HEK293 (cell line): ENCODE results near the gene HSFX3.
A peak's percentile ranks its signal among the peaks of the same experiment; 100 is the strongest.

Experiments
- CTCF ChIA-PET: fragments of 350-600 bp; formaldehyde crosslinking; extraction: SDS; loops from one replicate; lab custom pipeline; 2021; ENCODE audit warnings: antibody characterized with exemption; lab: Yijun Ruan, JAX
- POLR2A ChIA-PET: fragments of 300-600 bp; formaldehyde crosslinking; extraction: SDS; loops from one replicate; lab custom pipeline; 2020; ENCODE audit warnings: antibody characterized with exemption, inconsistent platforms; lab: Yijun Ruan, JAX
- H3K27ac ChIP-seq: fragments of 200-500 bp; sonication (Bioruptor generic); 2 replicates; pipeline ENCODE4 v1.5.1; 2014; ENCODE audit warnings: low read depth, low read length, control low read depth, inconsistent platforms; ENCODE audit errors: extremely low read depth
- H3K36me3 ChIP-seq, 2 experiments: fragments of 200-500 bp in 1 of 2; sonication (Bioruptor generic) in 1 of 2; 1 replicate in 1 of 2; 2 replicates in 1 of 2; pipeline ENCODE4 v1.5.1; 2014 to 2017; ENCODE audit warnings: inconsistent platforms in 2 of 2, low read length in 2 of 2; ENCODE audit not compliant: control insufficient read depth in 2 of 2, insufficient read depth in 1 of 2
- H3K4me1 ChIP-seq: fragments of 200-500 bp; sonication (Bioruptor generic); 2 replicates; pipeline ENCODE4 v1.5.1; 2014; ENCODE audit warnings: mild to moderate bottlenecking, low read length, inconsistent platforms; ENCODE audit not compliant: control insufficient read depth, insufficient read depth
- H3K4me3 ChIP-seq: 2 replicates; pipeline ENCODE4 v1.5.1; 2011; ENCODE audit warnings: low read depth, mild to moderate bottlenecking, control low read depth, low read length, moderate library complexity
- H3K9me3 ChIP-seq: fragments of 200-500 bp; sonication (Bioruptor generic); 2 replicates; pipeline ENCODE4 v1.5.1; 2014; ENCODE audit warnings: low read depth, low read length, inconsistent platforms; ENCODE audit not compliant: control insufficient read depth, insufficient read depth
- KLF1 ChIP-seq: fragments of 450-650 bp; formaldehyde crosslinking; IDR thresholded peaks from 2 replicates; pipeline ENCODE4 v1.5.1; 2016; ENCODE audit warnings: missing biosample characterization, missing genetic modification characterization
- KLF8 ChIP-seq: fragments of 450-650 bp; formaldehyde crosslinking; IDR thresholded peaks from 2 replicates; pipeline ENCODE4 v1.5.1; 2016; ENCODE audit warnings: missing biosample characterization, missing genetic modification characterization
- PRDM1 ChIP-seq: fragments of 450-650 bp; formaldehyde crosslinking; IDR thresholded peaks from 2 replicates; pipeline ENCODE4; 2016; ENCODE audit warnings: missing biosample characterization, missing genetic modification characterization
- SETDB1 ChIP-seq: IDR thresholded peaks from one replicate; pipeline ENCODE4 v1.6.1; 2017; ENCODE audit warnings: mild to moderate bottlenecking, low read length, moderate library complexity, mixed read lengths; ENCODE audit not compliant: insufficient read length
- TRIM28 ChIP-seq: IDR thresholded peaks from 2 replicates; pipeline ENCODE4 v1.6.1; 2011; ENCODE audit warnings: low read length, control low read depth, borderline replicate concordance
- WT1 ChIP-seq: fragments of 450-650 bp; formaldehyde crosslinking; IDR thresholded peaks from 2 replicates; pipeline ENCODE4 v1.5.1; 2016; ENCODE audit warnings: missing biosample characterization, missing genetic modification characterization
- ZBTB17 ChIP-seq: fragments of 450-650 bp; formaldehyde crosslinking; IDR thresholded peaks from 2 replicates; pipeline ENCODE4 v1.5.1; 2016; ENCODE audit warnings: missing biosample characterization, missing genetic modification characterization
- ZEB2 ChIP-seq: fragments of 450-650 bp; formaldehyde crosslinking; IDR thresholded peaks from 2 replicates; pipeline ENCODE4 v1.5.1; 2016; ENCODE audit warnings: missing biosample characterization, missing genetic modification characterization
- ZNF175 ChIP-seq: fragments of 450-650 bp; formaldehyde crosslinking; IDR thresholded peaks from 2 replicates; pipeline ENCODE4 v1.5.1; 2016; ENCODE audit warnings: missing biosample characterization, missing genetic modification characterization
- ZNF266 ChIP-seq: fragments of 450-650 bp; formaldehyde crosslinking; IDR thresholded peaks from 2 replicates; pipeline ENCODE4 v1.5.1; 2016; ENCODE audit warnings: missing biosample characterization, missing genetic modification characterization, low read depth
- ZNF335 ChIP-seq: fragments of 450-650 bp; formaldehyde crosslinking; conservative IDR thresholded peaks from 2 replicates; pipeline ENCODE4 v1.5.1; 2016; ENCODE audit warnings: missing biosample characterization, missing genetic modification characterization
- ZNF366 ChIP-seq: fragments of 450-650 bp; formaldehyde crosslinking; conservative IDR thresholded peaks from 2 replicates; pipeline ENCODE4 v1.5.1; 2016; ENCODE audit warnings: missing biosample characterization, missing genetic modification characterization
- ZNF558 ChIP-seq: fragments of 450-650 bp; formaldehyde crosslinking; IDR thresholded peaks from 2 replicates; pipeline ENCODE4 v1.5.1; 2016; ENCODE audit warnings: missing biosample characterization, missing genetic modification characterization
- ZNF600 ChIP-seq: fragments of 450-650 bp; formaldehyde crosslinking; IDR thresholded peaks from 2 replicates; pipeline ENCODE4 v1.5.1; 2016; ENCODE audit warnings: missing biosample characterization, missing genetic modification characterization
- ZNF629 ChIP-seq: fragments of 450-650 bp; formaldehyde crosslinking; IDR thresholded peaks from 2 replicates; pipeline ENCODE4 v1.5.1; 2017; ENCODE audit warnings: missing biosample characterization, missing genetic modification characterization
- ZNF664 ChIP-seq: fragments of 450-650 bp; formaldehyde crosslinking; IDR thresholded peaks from 2 replicates; pipeline ENCODE4 v1.5.1; 2016; ENCODE audit warnings: missing biosample characterization, missing genetic modification characterization
- ZNF76 ChIP-seq: fragments of 450-650 bp; formaldehyde crosslinking; IDR thresholded peaks from 2 replicates; pipeline ENCODE4; 2016; ENCODE audit warnings: low read depth, missing biosample characterization, missing genetic modification characterization, borderline replicate concordance
- ZNF830 ChIP-seq: fragments of 450-650 bp; IDR thresholded peaks from 2 replicates; pipeline ENCODE4 v1.5.0; 2018; ENCODE audit warnings: missing biosample characterization, missing genetic modification characterization, low read depth, mild to moderate bottlenecking, moderate library complexity
- TF ChIP-seq, protein P1 (sequence below): fragments of 450-650 bp; formaldehyde crosslinking; IDR thresholded peaks from 2 replicates; pipeline ENCODE4 v1.5.1; 2016; ENCODE audit warnings: missing biosample characterization, missing genetic modification characterization, low read depth
- TF ChIP-seq, protein P2 (sequence below): fragments of 450-650 bp; formaldehyde crosslinking; IDR thresholded peaks from 2 replicates; pipeline ENCODE4 v1.5.1; 2017; ENCODE audit warnings: missing biosample characterization, missing genetic modification characterization

The HSFX3 gene

DNA sequence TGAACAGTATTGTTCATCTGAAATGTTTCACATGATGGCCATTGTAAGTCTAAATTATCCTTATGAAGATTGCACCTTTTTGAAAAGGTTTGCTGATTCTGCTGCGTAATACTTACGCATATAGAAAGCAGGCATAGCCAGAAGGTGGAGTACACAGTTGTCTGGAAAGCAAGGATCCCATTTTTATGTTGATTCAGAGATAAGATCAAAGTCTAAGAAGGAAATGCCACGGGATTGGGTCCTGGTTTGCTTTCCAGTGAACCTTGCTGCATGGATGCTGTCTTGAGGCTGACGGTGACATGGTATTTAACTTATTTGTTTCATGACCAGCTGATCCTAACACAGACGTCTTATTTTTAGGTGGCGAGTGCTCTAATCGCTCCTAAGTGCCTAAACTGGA is 22.0 kb upstream of the HSFX3 start (continued):
- TF ChIP-seq KLF1, result no peak

DNA sequence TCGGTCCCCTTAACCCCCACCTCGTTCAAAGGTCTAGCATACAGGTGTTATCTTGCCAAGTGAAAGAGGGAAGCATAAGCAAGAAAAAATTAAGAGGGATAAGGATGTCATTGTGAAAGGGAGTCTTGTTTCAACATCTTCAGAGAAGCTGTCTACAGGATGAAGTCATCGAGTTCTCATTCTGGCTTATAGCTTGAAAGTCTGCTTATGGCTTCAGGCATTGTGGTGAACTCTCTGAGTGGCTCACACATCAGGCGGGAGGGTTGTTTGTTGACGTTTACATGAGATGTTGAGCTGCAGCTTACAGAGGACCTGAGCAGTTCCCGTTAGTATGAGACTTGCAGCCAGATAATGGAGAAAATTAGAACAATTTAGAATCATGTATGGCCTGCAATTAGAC is 20.9 kb upstream of the HSFX3 start:
- ChIA-PET POLR2A (interaction anchor here (1.2 kb wide), 2 partner anchors 31 to 65 kb away, joined by 5 to 8 read pairs; partner anchors contain the start of genes EOLA1 and IDS), CTCF (interaction anchor here (0.7 kb wide), 1 partner anchor 32 kb away, joined by 3 read pairs; no protein-coding TSS in a partner anchor)
- H3K4me3 ChIP-seq, result no peak overlapping the region
- H3K4me1 ChIP-seq, result peaks cover 16% of the 10 kb centered on the region
- no peaks in the 10 kb centered on the region for H3K9me3 ChIP-seq
- no peak overlapping the region for H3K27ac ChIP-seq
- no peaks in the 10 kb centered on the region for H3K36me3 ChIP-seq
- TF ChIP-seq ZNF664 (tag by site-specific recombination), result peak; percentile 74; the same call in 1 of the 2 replicates
- peak; percentile 56; the same call in 1 of the 2 replicates for TF ChIP-seq WT1 (tag by site-specific recombination)
- TF ChIP-seq SETDB1, result no peak
- peak; percentile 49; the same call in 1 of the 2 replicates for TF ChIP-seq ZEB2 (tag by site-specific recombination)
- peak; percentile 55 for TF ChIP-seq ZNF366 (tag by site-specific recombination)
- TF ChIP-seq TRIM28, result peak; percentile 97
- TF ChIP-seq ZNF600 (tag by site-specific recombination), result peak; percentile 78
- no peak for TF ChIP-seq ZNF76 (tag by site-specific recombination)
- TF ChIP-seq, protein P1, sequence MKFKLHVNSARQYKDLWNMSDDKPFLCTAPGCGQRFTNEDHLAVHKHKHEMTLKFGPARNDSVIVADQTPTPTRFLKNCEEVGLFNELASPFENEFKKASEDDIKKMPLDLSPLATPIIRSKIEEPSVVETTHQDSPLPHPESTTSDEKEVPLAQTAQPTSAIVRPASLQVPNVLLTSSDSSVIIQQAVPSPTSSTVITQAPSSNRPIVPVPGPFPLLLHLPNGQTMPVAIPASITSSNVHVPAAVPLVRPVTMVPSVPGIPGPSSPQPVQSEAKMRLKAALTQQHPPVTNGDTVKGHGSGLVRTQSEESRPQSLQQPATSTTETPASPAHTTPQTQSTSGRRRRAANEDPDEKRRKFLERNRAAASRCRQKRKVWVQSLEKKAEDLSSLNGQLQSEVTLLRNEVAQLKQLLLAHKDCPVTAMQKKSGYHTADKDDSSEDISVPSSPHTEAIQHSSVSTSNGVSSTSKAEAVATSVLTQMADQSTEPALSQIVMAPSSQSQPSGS, result peak; percentile 88
- TF ChIP-seq KLF8 (tag by site-specific recombination), result peak; percentile 37; the same call in 1 of the 2 replicates
- no peak for TF ChIP-seq ZNF558 (tag by site-specific recombination)
- TF ChIP-seq PRDM1 (tag by site-specific recombination), result peak; percentile 69
- no peak for TF ChIP-seq ZNF175 (tag by site-specific recombination)
- peak; percentile 62 for TF ChIP-seq ZBTB17 (tag by site-specific recombination)
- TF ChIP-seq ZNF629, result peak; percentile 82
- no peak for TF ChIP-seq ZNF830
- no peak for TF ChIP-seq ZNF266 (tag by site-specific recombination)
- peak; percentile 46; the same call in 1 of the 2 replicates for TF ChIP-seq ZNF335 (tag by site-specific recombination)

DNA sequence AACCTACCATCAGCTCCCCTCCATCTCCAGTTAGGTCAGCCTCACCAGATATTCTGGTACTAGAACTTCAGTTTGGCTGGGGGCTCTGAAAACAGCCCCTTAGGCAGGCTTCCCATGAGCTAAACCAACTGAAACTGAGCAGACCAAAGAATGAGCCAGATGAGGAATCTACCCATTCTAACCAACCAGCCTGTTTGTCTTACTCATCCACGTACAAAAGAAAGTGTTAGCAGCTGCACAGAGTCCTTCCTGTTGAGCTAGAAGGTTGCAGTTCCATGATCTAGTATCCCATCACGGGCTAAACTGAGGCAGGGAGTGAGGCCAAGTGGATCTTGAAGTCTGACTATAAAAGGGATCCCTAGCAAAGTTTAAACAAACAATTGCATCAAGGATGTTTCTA is 20.0 kb upstream of the HSFX3 start:
- ChIA-PET POLR2A (no interaction called here), CTCF (no interaction called here)
- Histone ChIP-seq H3K4me3 (no peak overlapping the region), H3K9me3 (no peaks in the 10 kb centered on the region), H3K27ac (no peak overlapping the region), H3K36me3 (no peaks in the 10 kb centered on the region), H3K4me1 (peaks cover 16% of the 10 kb centered on the region)
- TF ChIP-seq, protein P2, sequence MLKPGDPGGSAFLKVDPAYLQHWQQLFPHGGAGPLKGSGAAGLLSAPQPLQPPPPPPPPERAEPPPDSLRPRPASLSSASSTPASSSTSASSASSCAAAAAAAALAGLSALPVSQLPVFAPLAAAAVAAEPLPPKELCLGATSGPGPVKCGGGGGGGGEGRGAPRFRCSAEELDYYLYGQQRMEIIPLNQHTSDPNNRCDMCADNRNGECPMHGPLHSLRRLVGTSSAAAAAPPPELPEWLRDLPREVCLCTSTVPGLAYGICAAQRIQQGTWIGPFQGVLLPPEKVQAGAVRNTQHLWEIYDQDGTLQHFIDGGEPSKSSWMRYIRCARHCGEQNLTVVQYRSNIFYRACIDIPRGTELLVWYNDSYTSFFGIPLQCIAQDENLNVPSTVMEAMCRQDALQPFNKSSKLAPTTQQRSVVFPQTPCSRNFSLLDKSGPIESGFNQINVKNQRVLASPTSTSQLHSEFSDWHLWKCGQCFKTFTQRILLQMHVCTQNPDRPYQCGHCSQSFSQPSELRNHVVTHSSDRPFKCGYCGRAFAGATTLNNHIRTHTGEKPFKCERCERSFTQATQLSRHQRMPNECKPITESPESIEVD (tag by site-specific recombination), result no peak
